NCI-H345 treated with DMSO at 0.1 percent for 48 hours (cell line): Measurements from ENCODE around the gene TRAPPC3L.
A peak's percentile ranks its signal among the peaks of the same experiment; 100 is the strongest.

ENCODE experiments used
- DNase-seq: peaks from one replicate; lab custom pipeline; 2025; ENCODE audit not compliant: unreplicated experiment; lab: John Stamatoyannopoulos, UW

Gene TRAPPC3L

DNA sequence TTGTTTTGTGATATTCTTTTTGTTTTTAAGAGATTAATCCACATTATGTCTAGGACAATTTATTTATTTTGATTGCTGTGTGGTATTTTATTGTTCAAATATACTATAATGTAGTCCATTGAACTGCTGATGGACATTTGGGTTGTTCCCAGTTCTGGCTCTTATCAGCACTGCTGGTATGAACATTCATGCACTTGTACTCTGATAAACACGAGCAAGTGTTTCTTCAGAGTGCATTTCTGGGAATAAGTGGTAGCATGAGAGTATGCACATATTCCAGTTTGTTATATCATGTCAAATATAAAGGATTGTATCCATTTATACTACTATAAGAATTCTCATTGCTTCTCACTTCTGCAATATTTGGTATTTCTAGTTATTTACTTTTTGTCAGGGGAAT, 77.2 kb downstream of the TRAPPC3L start:
- DNase-seq: no peak

DNA sequence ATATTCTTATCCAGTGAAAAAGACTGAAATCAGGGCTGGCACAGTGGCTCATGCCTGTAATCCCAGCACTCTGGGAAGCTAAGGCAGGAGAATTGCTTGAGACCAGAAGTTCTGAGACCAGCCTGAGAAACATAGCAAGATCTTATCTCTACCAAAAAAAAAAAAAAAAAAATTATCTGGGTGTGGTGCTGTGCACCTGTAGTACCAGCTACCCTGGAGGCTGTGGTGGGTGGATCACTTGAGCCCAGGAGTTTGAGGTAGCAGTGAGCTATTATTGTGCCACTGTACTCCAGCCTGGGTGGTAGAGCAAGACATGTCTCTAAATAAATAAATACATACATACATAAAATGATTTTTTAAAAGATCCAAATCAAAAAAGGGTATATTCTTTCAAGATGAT, 78.0 kb downstream of the TRAPPC3L start:
- no peak for DNase-seq

DNA sequence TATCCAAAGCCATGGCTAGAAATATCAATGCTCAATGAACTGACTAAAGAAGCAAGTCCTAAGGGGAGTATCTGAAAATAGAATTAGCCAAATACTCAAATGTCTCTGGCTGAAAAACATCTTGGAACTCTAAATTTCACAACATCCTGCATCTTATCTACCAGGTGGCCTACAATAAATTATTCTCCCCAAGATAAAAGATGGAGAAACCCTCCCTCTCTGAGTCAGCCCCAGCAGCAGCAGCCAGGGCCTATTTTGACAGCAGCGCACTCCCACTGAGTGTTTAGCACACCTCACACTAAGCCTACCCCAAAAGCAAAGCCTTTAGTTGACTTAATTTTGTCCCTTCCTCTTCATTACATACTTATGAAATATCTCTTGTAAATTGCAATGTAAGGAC, 78.4 kb downstream of the TRAPPC3L start:
- DNase-seq: no peak

DNA sequence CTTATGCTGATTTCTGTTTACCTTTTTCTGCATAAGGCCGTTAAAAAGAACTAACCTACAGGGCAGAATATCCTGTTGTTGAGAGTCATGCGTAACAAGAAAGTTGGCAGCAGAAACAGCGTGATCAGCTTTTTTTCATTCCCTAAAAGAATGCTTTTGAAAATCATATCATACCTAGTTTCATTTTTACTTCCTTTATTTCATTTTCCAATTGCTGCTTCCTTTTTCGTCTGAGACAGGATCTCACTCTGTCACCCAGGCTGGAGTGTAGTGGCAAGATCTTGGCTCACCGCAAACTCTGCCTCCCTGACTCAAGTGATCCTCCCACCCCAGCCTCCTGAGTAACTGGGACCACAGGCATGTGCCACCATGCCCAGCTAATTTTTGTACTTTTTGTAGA, 80.2 kb downstream of the TRAPPC3L start:
- no peak for DNase-seq

DNA sequence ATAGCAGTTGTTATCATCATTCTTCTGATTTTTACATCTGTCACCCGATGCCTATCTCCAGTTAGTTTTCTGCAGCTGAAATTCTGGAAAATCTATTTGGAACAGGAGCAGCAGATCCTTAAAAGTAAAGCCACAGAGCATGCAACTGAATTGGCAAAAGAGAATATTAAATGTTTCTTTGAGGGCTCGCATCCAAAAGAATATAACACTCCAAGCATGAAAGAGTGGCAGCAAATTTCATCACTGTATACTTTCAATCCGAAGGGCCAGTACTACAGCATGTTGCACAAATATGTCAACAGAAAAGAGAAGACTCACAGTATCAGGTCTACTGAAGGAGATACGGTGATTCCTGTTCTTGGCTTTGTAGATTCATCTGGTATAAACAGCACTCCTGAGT, 82.2 kb downstream of the TRAPPC3L start:
- no peak for DNase-seq

DNA sequence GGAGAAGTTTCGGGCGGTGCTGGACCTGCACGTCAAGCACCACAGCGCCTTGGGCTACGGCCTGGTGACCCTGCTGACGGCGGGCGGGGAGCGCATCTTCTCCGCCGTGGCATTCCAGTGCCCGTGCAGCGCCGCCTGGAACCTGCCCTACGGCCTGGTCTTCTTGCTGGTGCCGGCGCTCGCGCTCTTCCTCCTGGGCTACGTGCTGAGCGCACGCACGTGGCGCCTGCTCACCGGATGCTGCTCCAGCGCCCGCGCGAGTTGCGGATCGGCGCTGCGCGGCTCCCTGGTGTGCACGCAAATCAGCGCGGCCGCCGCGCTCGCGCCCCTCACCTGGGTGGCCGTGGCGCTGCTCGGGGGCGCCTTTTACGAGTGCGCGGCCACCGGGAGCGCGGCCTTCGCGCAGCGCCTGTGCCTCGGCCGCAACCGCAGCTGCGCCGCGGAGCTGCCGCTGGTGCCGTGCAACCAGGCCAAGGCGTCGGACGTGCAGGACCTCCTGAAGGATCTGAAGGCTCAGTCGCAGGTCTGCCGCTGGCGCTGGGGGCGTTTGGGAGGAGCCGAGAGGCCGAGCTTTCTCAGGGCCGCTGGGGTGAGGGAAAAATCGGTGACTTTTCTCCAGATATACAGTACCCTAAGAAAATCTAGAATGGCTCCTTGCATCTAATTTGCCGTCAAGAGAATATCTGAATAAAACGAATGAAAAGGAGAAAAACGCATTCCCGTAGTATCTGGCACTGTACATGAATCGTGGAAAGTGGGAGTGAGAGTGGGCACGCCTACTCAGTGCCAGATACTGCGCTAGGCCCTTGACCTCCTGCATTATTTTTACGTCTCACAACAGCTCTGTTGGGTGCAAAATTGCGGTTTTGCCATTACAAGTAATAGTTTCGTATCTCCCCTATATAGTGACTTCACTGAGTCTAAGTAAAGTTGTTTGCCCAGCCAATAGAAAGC, 83.3 kb downstream of the TRAPPC3L start:
- peak; percentile 33 for DNase-seq

DNA sequence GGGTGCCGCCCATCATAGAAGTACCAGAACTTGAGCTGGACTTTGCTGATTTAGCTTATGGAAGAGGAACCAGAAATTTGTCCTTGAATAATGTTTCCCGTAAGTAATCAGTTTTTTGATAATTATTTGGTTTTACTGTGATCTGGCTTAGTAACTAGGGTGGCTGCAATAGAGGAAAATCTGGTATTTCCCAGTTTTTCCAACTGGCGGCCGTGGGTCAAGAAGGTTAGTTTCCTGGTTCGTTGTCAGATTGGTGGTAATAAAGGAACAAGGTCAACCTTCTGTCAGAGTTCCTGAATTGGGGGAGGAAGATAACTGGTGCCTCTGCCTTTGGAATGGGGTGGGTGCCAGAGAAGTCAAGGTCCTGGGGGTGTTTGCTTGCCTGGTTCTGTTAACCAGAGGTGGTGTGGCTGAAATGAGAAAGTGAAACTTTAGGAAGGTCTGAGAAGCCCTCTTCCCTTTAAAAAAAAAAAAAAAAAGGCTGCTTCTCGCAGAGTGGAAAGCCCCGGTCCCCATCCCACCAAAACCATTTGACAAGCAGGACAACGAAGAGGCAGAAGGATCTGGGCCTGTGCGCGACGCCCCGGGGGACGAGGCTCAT, 84.1 kb downstream of the TRAPPC3L start, which contains the start of gene CALHM6:
Gene CALHM6 (plus strand): TSS at position 45 of the 601 bp plus-strand sequence. CDS start 555 bp downstream, at position 600.
- DNase-seq: no peak

DNA sequence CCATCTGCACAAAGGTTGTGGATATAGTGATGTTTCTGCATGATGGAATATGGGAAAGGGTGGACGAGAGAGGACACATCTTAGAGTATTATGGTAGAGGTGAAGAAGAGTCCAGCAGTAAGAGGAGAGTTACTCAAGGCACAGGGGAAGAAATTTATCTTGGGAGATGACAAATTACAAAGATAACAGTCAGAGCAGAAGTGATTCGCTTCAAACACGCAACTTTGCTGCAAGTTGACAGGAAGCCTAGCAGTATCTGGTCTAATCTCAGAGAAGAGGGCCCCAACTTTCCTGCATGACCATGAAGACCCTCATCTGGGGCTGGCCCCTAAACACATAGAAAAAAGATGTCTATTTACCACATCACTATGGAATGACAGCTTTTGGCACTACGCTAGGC, 85.6 kb downstream of the TRAPPC3L start:
- no peak for DNase-seq

DNA sequence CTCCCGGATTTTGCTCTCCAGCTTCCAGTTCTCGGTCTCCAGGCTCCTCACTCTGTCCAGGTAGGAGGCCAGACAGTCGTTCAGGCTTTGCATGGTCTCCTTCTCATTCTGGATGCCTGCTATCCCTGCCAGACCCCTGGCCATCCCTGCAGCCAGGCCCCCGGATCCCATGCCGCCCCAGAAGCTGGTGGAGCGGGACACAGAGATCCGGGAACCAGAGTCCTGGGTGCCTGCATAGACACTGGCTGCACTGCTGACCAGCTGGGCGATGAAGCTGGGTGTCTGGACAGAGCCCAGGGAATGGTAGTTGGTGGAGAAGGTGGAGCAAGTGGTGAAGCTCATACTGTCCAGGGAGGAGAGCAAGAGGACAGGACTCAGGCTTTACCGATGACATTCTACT, 87.2 kb downstream of the TRAPPC3L start:
- no peak for DNase-seq

DNA sequence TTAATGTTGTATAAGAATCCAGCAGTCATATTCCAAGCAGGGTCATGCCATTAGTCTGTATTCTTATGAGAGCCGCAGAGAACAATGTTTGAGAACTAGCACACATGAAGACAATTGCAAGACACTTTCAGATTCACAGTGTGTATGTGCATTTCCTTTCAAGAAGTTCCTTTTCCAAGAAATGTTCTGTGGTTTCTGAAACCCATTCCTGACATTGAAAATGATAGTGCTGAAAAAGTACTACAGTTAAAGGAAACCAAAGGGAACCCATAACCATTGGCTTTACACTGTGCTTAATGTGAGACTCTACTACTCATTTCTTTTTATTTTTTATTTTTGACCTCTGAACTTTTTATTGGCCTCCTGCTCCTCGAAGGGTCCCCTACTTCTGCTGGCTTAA, 88.6 kb downstream of the TRAPPC3L start:
- no peak for DNase-seq

DNA sequence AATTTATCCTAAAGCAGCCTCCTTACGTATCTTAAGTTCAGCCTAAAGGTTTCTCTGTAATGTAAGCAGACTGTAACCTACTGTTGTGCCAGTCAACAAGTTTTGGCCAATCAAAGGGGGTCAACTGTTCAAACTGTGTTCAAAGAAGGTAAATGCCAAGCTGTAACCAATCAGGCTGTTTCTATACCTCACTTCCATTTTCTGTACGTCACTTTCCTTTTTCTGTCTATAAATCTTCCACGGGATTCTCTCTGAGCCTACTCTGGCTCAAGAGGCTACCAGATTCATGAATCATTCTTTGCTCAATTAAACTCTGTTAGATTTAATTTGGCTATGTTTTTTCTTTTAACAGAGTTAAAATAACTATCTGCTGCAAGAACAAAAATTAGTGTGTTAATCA, 89.4 kb downstream of the TRAPPC3L start:
- no peak for DNase-seq

DNA sequence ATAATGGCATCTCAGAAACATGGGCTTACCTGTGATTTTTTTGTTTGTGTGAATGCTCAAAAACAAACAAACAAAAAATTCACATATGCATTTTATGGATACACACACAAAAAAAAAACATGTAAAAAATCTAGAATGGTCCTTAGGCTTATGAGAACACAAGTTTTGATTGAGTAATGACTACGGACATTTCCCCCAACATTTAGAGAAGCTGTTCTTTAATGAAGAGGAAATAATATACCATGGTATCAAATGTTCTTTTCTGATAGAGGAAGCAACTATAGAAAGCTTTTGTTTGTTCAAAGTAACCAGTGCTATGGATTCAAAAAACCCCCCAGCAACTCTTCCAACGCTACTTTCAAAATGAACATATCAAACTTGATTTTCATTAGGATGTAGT, 93.0 kb downstream of the TRAPPC3L start:
- no peak for DNase-seq

DNA sequence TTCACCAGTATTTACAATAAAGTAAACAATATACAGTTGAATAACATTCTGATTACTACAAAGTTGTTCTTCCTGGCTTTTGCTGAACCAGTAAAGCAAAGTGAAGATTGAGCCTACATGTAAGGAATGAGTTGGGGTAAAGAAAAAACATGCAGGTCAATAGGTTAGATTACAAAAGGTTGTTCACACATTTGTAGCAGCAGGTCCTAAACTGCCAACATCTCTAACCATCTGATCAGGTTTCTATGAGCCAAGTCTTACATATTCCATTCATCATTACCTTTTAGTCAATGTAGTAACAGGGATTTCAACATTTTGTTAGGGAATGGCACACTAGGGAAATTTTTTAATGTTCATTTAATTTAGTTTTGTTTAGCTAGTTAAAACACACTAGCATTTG, 93.6 kb downstream of the TRAPPC3L start:
- DNase-seq: no peak

DNA sequence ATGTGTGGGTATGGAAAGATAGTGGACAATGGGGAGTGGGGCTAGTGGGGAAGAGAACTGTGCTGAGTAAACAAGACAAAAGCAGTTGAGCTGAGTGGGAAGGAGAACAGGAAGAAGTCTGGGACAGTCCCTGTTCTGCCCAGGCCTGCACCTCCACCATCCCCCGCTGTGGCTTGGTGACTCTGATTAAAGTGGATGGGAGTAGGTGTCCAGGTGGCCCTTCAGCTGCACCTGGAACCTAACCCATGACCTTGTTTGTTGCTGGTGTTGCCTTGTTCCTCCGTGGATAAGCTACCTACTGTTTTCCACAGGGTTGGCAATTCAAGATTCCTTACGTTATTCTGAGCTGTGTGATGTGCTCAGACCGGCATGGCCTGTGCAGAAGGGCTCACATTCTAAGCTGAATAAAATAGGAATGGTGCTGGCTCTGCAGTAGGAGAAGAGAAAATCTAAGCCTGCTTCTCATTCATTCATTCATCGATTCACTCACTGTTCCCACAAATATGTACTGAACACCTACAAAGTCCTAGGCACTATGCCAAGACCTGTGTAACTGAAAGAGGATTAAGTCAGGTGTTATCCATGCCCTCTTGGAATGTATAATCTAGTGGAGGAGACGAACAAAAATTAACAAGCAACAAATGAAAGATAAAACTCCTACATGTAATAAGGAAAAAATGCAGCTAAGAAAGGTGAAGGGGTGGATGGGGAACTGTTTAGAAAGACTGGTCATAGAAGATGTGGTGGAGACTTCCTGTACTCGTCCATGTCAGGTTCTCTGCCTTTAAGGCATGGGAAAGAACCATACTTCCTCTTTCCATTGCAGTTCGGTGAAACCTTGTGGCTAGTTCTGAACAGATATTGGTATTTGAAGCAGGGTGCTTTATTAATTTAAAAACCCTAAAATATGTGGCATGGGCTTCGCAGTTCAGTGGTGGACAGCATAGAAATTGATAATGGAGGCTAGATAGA, 94.4 kb downstream of the TRAPPC3L start:
- no peak for DNase-seq

DNA sequence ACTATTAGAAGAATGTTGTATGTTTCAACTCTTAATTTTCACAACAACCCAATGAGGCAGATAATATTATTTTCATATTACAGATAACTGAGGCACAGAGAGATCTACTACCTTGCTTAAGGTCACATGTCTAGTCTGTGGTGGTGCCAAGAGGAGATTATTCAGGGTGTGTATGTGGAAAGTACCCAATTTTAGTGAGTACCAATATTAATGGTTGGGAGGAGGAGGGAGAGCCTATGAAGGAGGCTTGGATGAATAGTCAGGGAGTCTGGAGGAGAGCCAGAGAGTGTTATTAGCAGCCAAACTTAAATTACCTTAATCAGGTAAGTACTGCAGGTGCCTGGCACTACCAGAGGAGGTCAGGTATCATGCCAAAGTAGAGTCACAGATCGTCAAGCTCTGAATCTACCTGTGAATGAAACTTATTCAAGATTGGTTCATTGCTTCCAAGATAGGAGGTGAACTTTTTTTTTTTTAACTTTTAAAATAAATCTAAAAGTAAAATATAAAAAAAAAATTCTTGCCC, 95.2 kb downstream of the TRAPPC3L start:
- no peak for DNase-seq

DNA sequence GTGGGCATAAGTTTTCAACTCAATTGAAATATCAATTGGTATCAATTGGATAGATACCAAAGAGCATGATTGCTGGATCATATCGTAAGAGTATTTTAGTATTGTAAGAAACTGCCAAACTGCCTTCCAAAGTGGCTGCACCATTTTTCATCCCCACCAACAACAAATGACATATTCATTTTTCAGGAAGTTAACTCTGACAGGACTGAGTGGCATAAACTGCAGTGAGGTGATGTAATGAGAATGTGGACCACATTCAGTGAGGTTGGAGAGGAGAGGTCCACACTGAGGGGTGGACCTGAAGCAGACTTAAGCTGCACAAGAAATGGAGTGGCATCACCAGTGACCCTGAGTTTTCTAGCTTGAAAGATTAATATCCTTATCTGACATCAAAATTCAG, 95.9 kb downstream of the TRAPPC3L start:
- no peak for DNase-seq

DNA sequence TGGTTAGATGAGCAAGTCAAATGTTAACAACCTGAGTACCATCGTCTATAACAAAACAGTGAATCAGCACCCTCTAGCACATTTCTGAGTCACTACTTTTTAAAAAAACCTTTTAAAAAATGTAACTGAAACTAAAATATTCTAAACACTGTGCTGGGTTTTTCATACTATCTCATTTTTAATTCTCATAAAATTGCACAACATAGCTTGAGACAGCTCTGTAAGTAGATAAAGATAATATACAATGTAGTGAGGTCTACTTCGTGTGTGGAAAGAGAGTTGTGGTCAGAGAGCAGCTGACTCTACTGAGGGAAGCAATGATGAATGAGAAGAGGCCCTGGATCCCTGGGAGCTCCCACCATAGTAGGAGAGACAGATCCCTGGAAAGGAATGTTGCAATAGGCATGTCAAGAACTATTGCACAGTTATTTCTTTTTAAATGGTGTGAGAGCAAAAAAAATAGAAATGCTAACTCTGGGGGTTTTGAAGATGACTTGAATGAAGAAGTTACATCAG, 97.9 kb downstream of the TRAPPC3L start:
- DNase-seq: no peak

DNA sequence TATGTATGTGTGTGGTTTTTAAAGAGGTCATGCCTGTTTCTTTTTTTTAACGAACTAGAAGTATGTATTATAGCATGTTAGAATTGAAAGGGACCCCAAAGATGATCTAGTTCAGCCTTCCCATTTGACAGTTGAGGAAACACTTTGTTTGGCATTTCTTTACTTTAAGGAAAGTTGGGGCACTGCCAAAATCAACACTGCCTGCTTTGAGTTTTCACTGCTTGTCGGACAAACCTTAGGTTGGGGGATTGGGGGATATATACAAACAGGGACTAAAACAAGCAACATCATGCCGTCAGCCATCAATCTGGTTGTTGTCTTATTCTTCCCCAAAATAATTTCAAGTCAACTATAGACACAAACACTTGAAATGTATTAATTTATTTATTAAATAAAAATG, 98.4 kb downstream of the TRAPPC3L start:
- DNase-seq: no peak

DNA sequence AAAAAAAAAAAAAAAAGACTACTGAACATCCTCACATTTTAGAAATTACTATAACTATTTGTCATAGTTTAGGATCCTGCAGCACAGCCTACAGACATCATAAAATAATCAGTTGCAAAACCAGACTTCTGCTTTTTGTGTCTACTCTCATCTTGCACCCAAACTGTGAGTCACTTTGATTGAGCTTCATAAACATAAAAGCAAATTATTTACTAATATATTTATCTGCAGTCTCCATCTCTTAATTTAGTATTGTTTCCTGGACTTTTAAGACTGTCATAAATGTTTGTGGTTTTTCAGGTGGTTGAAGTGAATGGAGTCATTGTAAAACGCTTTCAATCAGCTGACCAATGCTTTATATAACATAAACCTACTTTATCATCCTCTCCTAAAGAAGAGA, 99.1 kb downstream of the TRAPPC3L start:
- no peak for DNase-seq

DNA sequence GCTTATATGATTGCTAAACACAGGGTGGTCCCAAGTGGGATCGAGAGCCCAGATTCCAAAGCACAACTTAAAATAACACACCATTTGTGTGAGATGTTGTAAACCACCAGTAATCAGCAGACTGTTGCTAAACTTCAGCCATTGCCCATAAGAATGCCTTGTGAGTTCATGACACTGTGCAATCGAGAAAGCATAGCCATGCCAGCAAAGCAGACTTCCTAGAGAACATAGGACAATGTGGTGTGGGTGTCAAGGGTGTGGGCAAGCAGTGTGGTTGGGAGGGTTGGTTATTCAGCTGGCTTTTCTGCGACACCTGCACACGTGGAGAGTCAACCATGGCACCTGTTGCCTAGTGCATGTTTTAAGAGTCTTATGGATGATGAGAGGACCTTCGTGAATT, 100.4 kb downstream of the TRAPPC3L start:
- no peak for DNase-seq
